ENCODE data around the gene PTER.

Gene PTER

GRCh38 chr10:16472828-16473227 is 36.0 kb downstream of the PTER start:
- DNase-seq: no peak

- DNase-seq: no peak
Observed at GRCh38 chr10:16477757-16478156, 40.9 kb downstream of the PTER start.

GRCh38 chr10:16478801-16479200 is 42.0 kb downstream of the PTER start:
- DNase-seq: no peak

GRCh38 chr10:16481052-16481728 is 44.4 kb downstream of the PTER start:
- no peak for DNase-seq

- no peak for DNase-seq
Observed at GRCh38 chr10:16483241-16483917, 46.6 kb downstream of the PTER start.

GRCh38 chr10:16490511-16490910 is 53.7 kb downstream of the PTER start:
- DNase-seq: no peak

GRCh38 chr10:16491933-16492332 is 55.1 kb downstream of the PTER start:
- DNase-seq: peak; percentile 37 to 76

- peak in 1 of 2 experiments; percentile 28 for DNase-seq
Observed at GRCh38 chr10:16493884-16494536, 57.2 kb downstream of the PTER start.

- no peak for DNase-seq
Observed at GRCh38 chr10:16497911-16498310, 61.1 kb downstream of the PTER start.

- DNase-seq: no peak
Observed at GRCh38 chr10:16505161-16505560, 68.4 kb downstream of the PTER start.

GRCh38 chr10:16509996-16510395 is 73.2 kb downstream of the PTER start:
- no peak for DNase-seq

GRCh38 chr10:16510843-16511242 is 74.0 kb downstream of the PTER start:
- DNase-seq: no peak

GRCh38 chr10:16518822-16519221 is 82.0 kb downstream of the PTER start:
- DNase-seq: no peak

GRCh38 chr10:16519250-16519907 is 82.6 kb downstream of the PTER start:
- DNase-seq: no peak

GRCh38 chr10:16519908-16520861 is 83.4 kb downstream of the PTER start:
- peak in 1 of 2 experiments; percentile 1 for DNase-seq

GRCh38 chr10:16520900-16521299 is 84.1 kb downstream of the PTER start:
- DNase-seq: peak in 1 of 2 experiments; percentile 25

- DNase-seq: peak in 1 of 2 experiments; percentile 22
Observed at GRCh38 chr10:16521311-16522016, 84.7 kb downstream of the PTER start, which contains the start of gene C1QL3. Gene C1QL3, minus strand, starts transcription at chr10:16521879. Its CDS starts 814 bp downstream, at chr10:16521065.

- no peak for DNase-seq
Observed at GRCh38 chr10:16527452-16527851, 90.6 kb downstream of the PTER start.

- DNase-seq: no peak
Observed at GRCh38 chr10:16529853-16530252, 93.0 kb downstream of the PTER start.

GRCh38 chr10:16536155-16536554 is 99.3 kb downstream of the PTER start:
- no peak for DNase-seq

GRCh38 chr10:16544099-16544498 is 107.3 kb downstream of the PTER start:
- DNase-seq: no peak

- no peak for DNase-seq
Observed at GRCh38 chr10:16544591-16544990, 107.8 kb downstream of the PTER start.

Data from NCI-H524 (cell line).